Activated T-cell treated with anti-CD3 and anti-CD28 coated beads for 24 hours (primary cell): ENCODE measurements around the gene CACNA2D3.
"Not testable (repeated sequence)": the region's sequence is repeated elsewhere in the genome, so short reads cannot be mapped to it uniquely, and the experiment has no call there.

Experiments used
- DNase-seq: peaks from one replicate; pipeline ENCODE4 v3.0.0-alpha.2; 2020; ENCODE audit warnings: low read depth

CACNA2D3 gene

GRCh38 chr3:54122324-54123002 lies at the start of gene CACNA2D3:
CACNA2D3 (plus strand) TSS chr3:54122552.
- DNase-seq: no peak

DNA sequence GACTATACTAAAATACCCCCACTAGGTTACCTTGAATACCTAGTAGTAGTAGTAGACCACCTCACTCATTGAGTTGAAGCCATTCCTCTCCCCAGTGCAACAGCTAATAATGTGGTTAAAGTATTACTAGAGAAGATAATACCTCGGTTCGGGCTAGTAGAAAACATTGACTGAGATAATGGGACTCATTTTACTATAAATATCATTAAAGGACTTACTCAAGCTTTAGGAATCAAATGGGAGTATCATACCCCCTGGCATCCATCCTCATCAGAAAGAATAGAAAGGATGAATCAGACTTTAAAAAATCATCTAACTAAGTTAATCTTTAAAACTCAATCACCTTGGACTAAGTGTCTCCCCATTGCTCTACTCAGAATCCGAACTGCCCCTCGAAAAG lies 49.0 kb upstream of the CACNA2D3 start:
- DNase-seq: no peak

DNA sequence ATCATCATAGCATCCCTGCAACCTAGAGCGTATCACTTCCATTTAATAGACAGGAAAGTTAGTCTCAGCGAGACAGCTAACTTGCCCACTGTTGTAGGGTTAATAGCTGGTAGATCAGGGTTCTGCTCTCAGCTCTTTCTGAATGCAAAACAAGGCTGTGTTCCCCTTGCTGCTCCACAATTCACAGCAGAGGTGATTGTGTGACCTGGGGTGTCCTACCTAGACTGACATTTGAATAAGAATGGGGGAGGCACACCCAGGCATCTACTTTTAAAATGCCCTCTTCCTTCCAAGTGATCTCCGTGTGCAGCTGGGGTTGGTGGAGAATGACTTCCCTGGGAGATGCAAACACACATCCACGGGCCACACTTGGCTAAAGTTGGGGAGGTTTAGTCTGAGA lies 43.0 kb upstream of the CACNA2D3 start:
- no peak for DNase-seq

DNA sequence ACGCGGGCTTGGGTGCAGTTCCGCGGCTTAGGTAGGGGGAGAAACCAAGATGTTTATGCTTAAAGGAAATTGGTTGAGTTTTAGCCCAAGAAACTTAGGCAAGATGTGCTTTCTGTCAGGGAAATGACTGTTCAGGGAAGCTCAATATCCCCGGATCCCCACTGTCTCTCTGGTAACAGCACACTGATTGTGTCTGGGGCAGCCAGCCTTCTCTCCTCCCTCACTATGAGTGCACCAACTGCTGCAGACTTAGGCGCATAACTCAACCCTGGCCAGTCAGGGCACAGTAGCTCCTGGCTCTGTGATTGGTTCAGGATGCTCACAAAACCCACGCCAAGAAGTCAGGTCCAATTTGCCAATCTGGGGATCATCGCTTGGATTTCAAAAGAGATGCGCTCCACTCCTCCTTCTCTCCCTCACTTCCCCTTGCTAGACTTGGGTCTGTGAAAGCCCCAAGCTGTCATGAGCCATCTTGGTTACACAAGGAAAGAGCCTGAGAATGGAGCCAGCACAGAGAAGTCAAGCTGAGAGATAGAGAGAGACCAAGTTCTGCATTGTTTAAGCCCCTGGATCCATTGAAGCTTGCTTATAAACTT lies 42.5 kb upstream of the CACNA2D3 start:
- DNase-seq: no peak

GRCh38 chr3:54083921-54084320 lies 38.4 kb upstream of the CACNA2D3 start:
- no peak for DNase-seq

- no peak for DNase-seq
Observed at GRCh38 chr3:54085936-54086335, 36.4 kb upstream of the CACNA2D3 start.

GRCh38 chr3:54086652-54087405 lies 35.5 kb upstream of the CACNA2D3 start:
- no peak for DNase-seq

- no peak for DNase-seq
Observed at GRCh38 chr3:54087581-54088410, 34.6 kb upstream of the CACNA2D3 start.

DNA sequence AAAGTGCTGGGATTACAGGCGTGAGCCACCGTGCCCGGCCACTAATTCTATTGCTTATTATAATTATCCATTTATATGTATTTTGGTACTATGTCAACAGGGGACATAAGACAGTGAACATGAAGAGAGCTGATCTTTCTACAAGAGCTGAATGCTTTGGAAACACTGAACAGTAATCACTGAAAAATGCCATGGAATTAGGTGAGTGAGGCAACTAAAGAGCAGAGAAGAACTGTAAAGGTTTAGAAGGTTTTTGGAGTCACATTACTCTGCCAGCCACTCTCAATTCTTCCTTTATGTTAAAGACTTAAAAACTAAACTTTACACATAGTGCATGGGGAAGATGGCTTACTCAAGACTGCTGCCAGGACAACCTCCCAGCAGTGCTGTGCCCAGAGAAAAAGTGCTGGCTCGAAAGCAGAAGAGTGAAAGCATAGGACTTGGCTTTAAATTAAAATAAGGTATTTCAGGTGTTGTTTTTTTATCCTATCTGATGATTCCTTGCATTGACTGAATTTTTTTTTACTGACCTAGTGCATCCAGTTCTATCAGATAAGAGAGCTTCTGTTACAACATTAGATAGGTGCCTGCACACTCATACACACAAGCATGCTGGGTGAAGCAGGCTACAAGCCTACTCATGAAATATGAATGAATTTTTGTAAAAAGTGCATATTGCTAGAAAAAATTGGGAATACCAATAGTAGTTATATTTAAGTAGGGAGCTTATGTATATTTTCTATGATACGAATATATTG lies 28.7 kb upstream of the CACNA2D3 start:
- DNase-seq: no peak

GRCh38 chr3:54094926-54095325 lies 27.4 kb upstream of the CACNA2D3 start:
- DNase-seq: no peak

DNA sequence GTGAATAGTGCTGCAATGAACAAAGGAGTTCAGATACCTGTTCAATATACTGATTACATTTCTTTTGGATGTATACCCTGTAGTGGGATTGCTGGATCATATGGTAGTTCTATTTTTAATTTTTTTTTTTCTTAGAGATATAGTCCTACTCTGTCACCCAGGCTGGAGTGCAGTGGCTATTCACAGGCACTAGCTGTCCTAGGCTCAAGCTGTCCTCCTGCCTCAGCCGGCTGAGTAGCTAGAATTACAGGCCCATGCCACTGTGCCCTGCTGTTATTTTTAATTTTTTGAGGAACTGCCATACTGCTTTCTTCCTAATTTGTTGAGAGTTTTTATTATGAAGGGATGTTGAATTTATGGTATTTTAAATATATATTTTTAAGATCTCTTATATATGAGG lies 23.0 kb upstream of the CACNA2D3 start:
- no peak for DNase-seq

- DNase-seq: no peak
Observed at GRCh38 chr3:54104084-54104483, 18.3 kb upstream of the CACNA2D3 start.

DNA sequence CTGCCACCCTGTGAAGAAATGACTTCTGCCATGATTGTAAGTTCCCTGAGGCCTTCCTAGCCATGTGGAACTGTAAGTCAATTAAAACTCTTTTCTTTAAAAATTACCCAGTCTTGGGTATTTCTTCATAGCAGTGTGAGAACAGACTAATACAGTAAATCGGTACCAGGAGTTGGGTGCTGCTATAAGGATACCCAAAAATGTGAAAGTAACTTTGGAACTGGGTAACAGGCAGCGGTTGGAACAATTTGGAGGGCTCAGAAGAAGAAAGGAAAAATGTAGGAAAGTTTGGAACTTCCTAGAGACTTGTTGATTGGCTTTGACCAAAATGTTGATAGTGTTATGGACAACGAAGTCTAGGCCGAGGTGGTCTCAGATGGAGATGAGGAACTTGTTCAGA lies 6.2 kb upstream of the CACNA2D3 start:
- not testable (repeated sequence) for DNase-seq

- no peak for DNase-seq
Observed at GRCh38 chr3:54120657-54121413, 1.5 kb upstream of the CACNA2D3 start.

DNA sequence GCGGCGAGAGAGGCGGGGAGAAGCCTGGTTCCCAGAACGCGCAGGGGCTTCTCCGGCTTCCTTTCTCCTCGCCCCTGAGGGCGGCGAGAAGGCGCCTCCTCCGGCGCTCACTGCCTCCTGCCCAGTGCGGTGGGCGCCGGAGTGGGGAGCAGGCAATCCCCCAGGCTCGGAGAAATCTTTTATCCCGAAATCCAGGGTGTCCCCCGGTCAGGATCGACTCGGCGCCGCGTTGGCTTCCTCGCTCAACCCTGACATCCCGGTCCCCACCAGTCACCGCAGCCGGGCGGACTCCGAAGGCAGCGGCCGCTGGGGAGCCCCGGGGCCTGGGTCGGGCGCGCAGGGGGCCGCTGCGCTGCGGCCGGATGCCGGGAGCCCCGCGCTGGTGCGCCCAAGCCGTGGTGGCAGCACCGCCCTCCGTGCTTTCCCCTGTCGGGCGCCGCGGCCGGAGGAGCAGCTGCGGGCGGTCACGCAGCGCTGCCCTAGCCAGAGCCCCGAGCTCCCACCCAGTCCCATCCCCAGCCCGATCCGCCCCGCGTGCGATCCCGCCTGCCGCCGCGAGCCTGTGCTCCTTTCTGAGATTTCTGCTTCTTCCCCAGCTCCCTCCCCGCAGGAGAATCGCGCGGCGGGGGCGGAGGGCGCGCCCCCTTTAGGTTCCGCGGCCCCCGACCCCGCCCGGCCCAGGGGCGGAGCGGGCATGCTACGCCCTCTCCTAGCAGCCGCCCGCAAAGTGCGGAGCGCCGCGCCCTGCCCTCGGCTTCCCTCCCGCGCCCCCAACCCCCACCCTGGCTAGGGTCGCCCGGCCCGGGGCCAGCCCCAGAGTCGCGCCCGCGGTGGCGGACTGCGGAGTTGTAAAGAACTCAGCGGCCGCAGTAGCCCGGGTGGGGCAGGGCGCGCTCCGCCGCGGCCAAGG lies 683 bp upstream of the CACNA2D3 start:
- DNase-seq: no peak

GRCh38 chr3:54123003-54123775 lies 837 bp downstream of the CACNA2D3 start:
- DNase-seq: no peak

DNA sequence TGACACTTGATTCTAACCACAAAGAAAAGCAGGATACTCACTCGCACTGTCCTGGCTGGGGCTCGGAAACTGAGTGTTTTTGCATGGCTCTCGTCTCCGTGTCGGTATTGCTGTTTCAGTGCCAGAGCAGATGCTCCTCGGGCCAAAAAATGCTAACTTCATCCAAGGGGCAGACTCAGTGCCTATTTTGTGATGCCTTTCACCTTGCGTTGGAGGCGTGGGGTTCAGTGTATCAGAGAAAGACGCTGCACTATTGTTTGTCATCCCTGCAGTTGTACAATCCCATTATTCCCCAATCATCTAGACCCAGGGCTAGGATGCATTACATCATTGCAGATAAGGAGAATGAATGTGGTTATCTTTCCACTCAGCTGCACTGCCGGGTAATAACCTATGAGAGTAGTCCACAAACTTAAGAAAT lies 1.4 kb downstream of the CACNA2D3 start:
- DNase-seq: no peak

GRCh38 chr3:54125300-54125699 lies 2.9 kb downstream of the CACNA2D3 start:
- no peak for DNase-seq

DNA sequence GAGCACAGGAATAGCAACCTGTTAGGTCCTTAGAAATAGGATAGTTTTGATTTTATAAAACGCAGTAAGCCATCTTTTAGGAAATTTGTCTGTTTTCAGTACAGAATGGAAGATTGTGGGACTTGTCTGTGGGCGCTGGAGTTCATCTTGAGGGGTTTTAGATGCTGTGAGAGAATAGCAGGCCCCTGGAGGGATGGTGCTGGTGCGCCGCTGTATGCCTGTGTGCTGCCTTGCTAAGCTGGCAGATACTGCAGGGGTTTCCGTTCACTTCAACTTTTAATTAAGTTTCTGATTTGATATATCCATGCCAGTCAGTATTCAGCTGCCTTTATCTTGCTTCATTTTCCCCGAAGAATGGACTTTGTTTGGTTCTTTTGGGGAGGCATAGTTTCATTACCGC lies 4.2 kb downstream of the CACNA2D3 start:
- no peak for DNase-seq
